ENCODE results near the gene WFIKKN1. TPM values are rescaled to one million over a fixed set of nuclear protein-coding genes. Genes with fewer than 3 reads are reported as not detected.

WFIKKN1 gene
- total RNA-seq, 1 donor from 2014 or later, result not detected

- TF ChIP-seq CTCF (conservative IDR thresholded peaks at IDR 0.05; ENCODE audit: low read depth, low read length), result no peak
- H3K4me3 ChIP-seq (ENCODE audit: low read depth, low read length), result no peak overlapping the region
- DNase-seq (ENCODE audit: low read depth), result no peak
Measured at GRCh38 chr16:662597-662996, 31.8 kb downstream of the WFIKKN1 start.

DNA sequence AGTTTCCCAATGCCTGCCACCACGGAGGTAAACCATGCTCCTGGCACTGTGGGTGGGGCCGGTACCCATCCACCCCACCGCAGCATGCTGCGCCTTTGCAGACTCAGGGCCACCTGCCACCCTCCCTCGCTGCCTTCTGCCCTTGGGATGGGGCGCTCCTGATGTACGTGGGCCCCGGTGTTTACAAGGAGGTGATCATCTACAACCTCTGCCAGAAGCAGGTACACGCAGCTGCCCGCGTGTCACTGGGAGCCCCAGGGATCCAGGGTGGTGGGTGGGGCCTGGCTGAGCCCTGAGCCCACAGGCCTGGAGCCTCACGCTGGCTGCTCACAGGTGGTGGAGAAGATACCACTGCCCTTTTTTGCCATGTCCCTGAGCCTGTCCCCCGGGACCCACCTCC is 35.8 kb downstream of the WFIKKN1 start:
- DNase-seq (ENCODE audit: low read depth), result no peak
- TF ChIP-seq CTCF (conservative IDR thresholded peaks at IDR 0.05; ENCODE audit: low read depth, low read length), result no peak
- no peak overlapping the region for H3K4me3 ChIP-seq (ENCODE audit: low read depth, low read length)

- DNase-seq (ENCODE audit: low read depth), result no peak
- no peak for TF ChIP-seq CTCF (conservative IDR thresholded peaks at IDR 0.05; ENCODE audit: low read depth, low read length)
- H3K4me3 ChIP-seq (ENCODE audit: low read depth, low read length), result no peak overlapping the region
Measured at GRCh38 chr16:667113-667779, 36.5 kb downstream of the WFIKKN1 start.

DNA sequence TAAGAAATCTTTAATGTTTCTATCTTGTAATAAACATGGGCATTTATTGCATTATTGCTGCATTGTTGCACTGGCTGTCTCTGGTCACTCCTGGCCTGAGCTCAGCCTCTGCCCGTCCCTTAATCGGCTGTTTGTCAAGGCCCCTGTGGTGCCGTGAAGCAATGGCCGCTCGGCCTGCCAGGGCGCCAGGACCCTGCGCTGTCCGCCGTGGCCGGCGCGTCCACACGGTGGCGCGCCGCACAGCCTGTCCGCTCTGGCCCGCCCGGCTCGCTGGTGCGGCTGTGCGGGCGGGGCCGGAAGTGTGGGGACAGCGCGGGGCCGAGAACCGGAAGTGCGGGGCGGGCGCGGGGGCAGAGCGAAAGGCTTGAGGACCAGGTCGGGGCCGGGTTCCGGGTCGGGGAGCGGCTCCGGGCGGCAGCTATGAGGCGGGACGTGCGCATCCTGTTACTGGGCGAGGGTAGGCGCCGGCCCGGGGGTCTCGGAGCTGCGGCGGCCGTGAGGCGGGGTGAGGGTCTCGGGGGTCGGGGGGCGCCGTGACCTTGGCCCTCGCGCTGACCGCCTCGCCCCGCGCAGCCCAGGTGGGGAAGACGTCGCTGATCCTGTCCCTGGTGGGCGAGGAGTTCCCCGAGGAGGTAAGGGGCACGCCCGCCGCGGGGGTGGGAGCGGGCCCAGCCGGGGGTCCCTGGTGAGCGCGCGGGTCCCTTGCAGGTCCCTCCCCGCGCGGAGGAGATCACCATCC is 37.2 kb downstream of the WFIKKN1 start, which contains the start of gene RHOT2:
TSS of gene RHOT2 (plus strand) at position 353 of the 739 bp plus-strand sequence. CDS start at position 421, 68 bp downstream.
- H3K4me3 ChIP-seq (ENCODE audit: low read depth, low read length), result peak within 1 kb of the TSS; percentile 98
- peak; percentile 69 for TF ChIP-seq CTCF (conservative IDR thresholded peaks at IDR 0.05; ENCODE audit: low read depth, low read length)
- no peak for DNase-seq (ENCODE audit: low read depth)

DNA sequence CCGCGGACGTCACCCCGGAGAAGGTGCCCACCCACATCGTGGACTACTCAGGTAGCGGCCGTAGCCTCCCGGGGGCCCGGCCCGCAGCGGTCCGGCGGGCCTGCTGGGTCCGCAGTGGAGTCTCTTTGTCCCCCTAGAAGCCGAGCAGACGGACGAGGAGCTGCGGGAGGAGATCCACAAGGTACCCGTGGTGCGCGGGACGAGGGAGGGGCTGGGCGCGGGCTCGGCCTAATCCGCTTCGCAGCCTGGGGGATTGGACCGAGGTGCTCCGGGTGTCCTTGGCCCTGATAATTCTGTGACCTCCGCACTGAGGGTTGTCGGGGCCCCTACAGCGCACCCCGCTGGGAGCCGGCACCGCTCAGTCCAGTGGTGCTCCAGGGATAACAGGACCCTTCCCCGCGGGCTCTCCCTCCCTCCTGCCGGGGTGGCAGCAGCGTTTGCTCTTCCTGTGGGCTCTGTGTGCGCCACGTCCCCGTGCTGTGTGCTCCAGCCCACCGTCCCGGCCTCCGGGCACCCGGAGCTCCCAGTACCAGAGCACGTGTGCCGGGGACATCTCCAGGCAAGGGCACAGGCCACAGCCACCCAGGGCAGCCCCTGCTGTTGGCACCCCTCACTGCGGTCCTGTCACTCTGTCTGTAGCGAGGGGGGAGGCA is 37.9 kb downstream of the WFIKKN1 start:
- peak overlapping the region; percentile 98 for H3K4me3 ChIP-seq (ENCODE audit: low read depth, low read length)
- DNase-seq (ENCODE audit: low read depth), result no peak
- TF ChIP-seq CTCF (conservative IDR thresholded peaks at IDR 0.05; ENCODE audit: low read depth, low read length), result no peak

- no peak for TF ChIP-seq CTCF (conservative IDR thresholded peaks at IDR 0.05; ENCODE audit: low read depth, low read length)
- DNase-seq (ENCODE audit: low read depth), result no peak
- H3K4me3 ChIP-seq (ENCODE audit: low read depth, low read length), result no peak overlapping the region
Measured at GRCh38 chr16:669666-670065, 38.9 kb downstream of the WFIKKN1 start.
